ENCODE measurements around the gene FSCN2. TPM values are rescaled to one million over a fixed set of nuclear protein-coding genes. Genes with fewer than 3 reads are reported as not detected.
"Not testable (repeated sequence)": the region's sequence is repeated elsewhere in the genome, so short reads cannot be mapped to it uniquely, and the experiment has no call there.

FSCN2 gene
- total RNA-seq, 4 donors from 2014 or later: 1.2 to 7.9 (median 5.2) TPM

DNA sequence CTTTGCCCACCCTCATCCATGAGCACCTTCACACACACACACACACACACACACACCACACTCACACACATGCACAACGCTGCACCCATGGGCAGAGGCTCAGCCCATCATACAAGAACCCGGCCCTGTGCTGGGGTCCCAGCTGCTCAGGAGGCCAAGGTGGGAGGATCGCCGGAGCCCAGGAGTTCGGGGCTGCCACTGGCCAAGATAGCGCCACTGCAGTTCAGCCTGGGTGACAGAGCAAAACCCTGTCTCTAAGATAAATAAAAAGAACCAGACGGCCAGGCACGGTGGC is 3.4 kb upstream of the FSCN2 start:
- H3K36me3 ChIP-seq: no peaks in the 10 kb centered on the region
- no peak overlapping the region for H3K4me3 ChIP-seq
- peaks cover 0 to 8% of the 10 kb centered on the region in 2 donors for H3K27me3 ChIP-seq
- no peak for DNase-seq
- H3K4me1 ChIP-seq: peaks cover 0 to 11% (median 2%) of the 10 kb centered on the region in 4 donors
- no peak for TF ChIP-seq POLR2A (IDR thresholded peaks at IDR 0.05)
- TF ChIP-seq, protein P1, sequence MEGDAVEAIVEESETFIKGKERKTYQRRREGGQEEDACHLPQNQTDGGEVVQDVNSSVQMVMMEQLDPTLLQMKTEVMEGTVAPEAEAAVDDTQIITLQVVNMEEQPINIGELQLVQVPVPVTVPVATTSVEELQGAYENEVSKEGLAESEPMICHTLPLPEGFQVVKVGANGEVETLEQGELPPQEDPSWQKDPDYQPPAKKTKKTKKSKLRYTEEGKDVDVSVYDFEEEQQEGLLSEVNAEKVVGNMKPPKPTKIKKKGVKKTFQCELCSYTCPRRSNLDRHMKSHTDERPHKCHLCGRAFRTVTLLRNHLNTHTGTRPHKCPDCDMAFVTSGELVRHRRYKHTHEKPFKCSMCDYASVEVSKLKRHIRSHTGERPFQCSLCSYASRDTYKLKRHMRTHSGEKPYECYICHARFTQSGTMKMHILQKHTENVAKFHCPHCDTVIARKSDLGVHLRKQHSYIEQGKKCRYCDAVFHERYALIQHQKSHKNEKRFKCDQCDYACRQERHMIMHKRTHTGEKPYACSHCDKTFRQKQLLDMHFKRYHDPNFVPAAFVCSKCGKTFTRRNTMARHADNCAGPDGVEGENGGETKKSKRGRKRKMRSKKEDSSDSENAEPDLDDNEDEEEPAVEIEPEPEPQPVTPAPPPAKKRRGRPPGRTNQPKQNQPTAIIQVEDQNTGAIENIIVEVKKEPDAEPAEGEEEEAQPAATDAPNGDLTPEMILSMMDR (IDR thresholded peaks at IDR 0.05): no peak
- no peaks in the 10 kb centered on the region for H3K9me3 ChIP-seq
- H3K27ac ChIP-seq: no peak overlapping the region

DNA sequence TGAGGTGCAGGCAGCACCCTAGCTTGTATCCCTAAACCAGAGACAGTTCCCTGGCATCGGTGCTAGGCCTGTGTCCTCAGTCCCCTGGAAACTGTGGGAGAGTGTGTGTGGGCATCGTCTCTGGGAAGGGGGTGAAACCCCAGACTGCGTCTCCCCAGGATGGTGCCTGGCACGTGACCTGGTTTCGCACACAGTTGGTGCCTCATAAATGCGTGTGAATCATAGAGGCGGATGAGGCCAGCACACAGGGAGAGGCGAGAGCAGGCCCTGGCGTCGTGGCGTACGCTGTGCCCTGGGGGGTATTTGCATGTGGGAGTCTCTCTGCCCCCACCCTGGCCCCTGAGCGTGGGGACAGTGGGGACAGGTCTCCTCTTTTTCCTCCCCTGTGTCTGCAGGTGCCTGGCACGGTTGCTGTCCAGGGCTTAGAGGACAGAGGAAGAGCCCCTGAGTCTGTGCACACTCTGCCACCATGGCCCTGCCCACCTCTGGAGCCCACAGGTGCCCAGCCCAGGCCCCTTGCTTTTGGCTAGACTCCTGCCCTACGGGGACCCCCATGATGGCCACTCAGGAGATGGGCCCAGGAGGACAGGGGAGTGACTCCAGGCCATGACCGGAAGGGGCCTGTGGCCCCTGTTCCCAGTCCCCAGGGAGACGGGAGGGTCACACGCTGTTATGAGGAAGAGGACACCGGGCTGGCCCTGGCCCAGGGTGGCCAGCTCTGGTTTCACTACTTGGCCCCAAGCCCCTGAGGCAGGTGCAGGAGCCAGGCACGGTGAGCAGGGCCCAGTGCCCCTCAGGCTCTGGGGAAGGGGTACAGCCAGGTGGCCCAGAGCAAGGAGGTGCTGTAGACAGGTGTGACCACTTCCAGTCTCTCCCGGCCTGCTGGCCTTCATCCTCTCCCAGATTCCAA is 1.3 kb upstream of the FSCN2 start:
- no peaks in the 10 kb centered on the region for H3K36me3 ChIP-seq
- no peaks in the 10 kb centered on the region for H3K9me3 ChIP-seq
- H3K4me3 ChIP-seq: no peak overlapping the region
- peaks cover 0 to 8% of the 10 kb centered on the region in 2 donors for H3K27me3 ChIP-seq
- no peak for TF ChIP-seq POLR2A (IDR thresholded peaks at IDR 0.05)
- TF ChIP-seq, protein P1 (IDR thresholded peaks at IDR 0.05): no peak
- H3K4me1 ChIP-seq: peaks cover 0 to 7% (median 0%) of the 10 kb centered on the region in 4 donors
- no peak for DNase-seq
- H3K27ac ChIP-seq: no peak overlapping the region

DNA sequence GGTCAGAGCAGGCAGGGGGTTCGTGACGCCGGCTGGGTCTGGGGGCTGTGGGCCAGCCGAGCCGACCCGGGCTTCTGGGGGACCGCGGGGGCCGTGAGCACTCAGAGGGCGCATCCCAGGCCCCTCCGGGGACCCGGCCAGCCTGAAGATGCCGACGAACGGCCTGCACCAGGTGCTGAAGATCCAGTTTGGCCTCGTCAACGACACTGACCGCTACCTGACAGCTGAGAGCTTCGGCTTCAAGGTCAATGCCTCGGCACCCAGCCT is 140 bp downstream of the FSCN2 start:
- H3K4me3 ChIP-seq: no peak overlapping the region
- peaks cover 0 to 7% (median 0%) of the 10 kb centered on the region in 4 donors for H3K4me1 ChIP-seq
- no peak overlapping the region for H3K27ac ChIP-seq
- H3K9me3 ChIP-seq: no peaks in the 10 kb centered on the region
- peaks cover 0 to 8% of the 10 kb centered on the region in 2 donors for H3K27me3 ChIP-seq
- H3K36me3 ChIP-seq: no peaks in the 10 kb centered on the region
- no peak for TF ChIP-seq POLR2A (IDR thresholded peaks at IDR 0.05)
- TF ChIP-seq, protein P1 (IDR thresholded peaks at IDR 0.05): no peak
- DNase-seq: no peak

DNA sequence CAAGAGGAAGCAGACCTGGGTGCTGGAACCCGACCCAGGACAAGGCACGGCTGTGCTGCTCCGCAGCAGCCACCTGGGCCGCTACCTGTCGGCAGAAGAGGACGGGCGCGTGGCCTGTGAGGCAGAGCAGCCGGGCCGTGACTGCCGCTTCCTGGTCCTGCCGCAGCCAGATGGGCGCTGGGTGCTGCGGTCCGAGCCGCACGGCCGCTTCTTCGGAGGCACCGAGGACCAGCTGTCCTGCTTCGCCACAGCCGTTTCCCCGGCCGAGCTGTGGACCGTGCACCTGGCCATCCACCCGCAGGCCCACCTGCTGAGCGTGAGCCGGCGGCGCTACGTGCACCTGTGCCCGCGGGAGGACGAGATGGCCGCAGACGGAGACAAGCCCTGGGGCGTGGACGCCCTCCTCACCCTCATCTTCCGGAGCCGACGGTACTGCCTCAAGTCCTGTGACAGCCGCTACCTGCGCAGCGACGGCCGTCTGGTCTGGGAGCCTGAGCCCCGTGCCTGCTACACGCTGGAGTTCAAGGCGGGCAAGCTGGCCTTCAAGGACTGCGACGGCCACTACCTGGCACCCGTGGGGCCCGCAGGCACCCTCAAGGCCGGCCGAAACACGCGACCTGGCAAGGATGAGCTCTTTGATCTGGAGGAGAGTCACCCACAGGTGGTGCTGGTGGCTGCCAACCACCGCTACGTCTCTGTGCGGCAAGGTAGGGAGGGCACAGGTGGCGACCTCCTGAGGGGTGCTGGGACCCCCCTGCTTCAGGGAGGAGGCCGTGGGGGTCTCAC is 667 bp downstream of the FSCN2 start:
- Histone ChIP-seq H3K4me3 (no peak overlapping the region), H3K9me3 (no peaks in the 10 kb centered on the region), H3K36me3 (no peaks in the 10 kb centered on the region), H3K27me3 (peaks cover 0 to 8% of the 10 kb centered on the region in 2 donors), H3K27ac (no peak overlapping the region), H3K4me1 (peaks cover 0 to 7% (median under 1%) of the 10 kb centered on the region in 4 donors)
- no peak for TF ChIP-seq POLR2A (IDR thresholded peaks at IDR 0.05)
- TF ChIP-seq, protein P1 (IDR thresholded peaks at IDR 0.05): no peak
- no peak for DNase-seq

DNA sequence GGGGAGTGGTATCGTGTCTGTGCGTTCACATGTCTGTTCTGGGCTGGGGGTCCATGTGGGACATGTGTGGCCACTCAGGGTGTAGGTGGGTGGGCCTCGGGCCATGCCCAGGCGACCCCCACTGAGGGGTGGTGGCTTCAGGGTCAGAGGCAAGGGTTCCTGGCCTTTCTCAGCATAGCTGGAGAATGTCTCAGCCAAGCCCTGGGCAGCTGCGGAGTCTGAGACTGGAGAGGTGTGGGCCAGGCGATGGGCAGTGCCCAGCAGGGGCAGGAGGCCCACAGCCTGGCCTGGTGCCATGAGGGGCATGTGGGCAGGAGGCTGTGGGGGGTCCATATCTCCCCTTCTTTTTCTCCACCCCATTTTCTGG is 1.2 kb downstream of the FSCN2 start:
- no peak overlapping the region for H3K27ac ChIP-seq
- TF ChIP-seq, protein P1 (IDR thresholded peaks at IDR 0.05): no peak
- TF ChIP-seq POLR2A (IDR thresholded peaks at IDR 0.05): no peak
- peaks cover 0 to 7% (median 3%) of the 10 kb centered on the region in 4 donors for H3K4me1 ChIP-seq
- no peaks in the 10 kb centered on the region for H3K9me3 ChIP-seq
- H3K27me3 ChIP-seq: peaks cover 0 to 8% of the 10 kb centered on the region in 2 donors
- H3K4me3 ChIP-seq: no peak overlapping the region
- no peaks in the 10 kb centered on the region for H3K36me3 ChIP-seq
- no peak for DNase-seq

DNA sequence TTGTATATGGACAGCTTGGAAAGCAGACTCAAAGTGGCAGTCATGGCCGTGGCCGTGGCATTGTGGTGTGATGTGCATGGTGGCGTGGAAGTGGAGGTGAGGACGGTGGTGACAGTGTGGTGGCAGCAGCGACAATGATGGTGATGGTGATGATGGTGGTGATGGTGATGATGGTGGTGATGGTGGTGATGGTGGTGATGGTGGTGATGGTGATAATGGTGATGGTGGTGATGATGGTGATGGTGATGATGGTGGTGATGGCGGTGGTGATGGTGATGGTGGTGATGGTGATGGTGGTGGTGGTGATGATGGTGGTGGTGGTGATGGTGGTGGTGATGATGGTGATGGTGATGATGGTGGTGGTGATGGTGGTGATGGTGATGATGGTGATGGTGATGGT is 2.8 kb downstream of the FSCN2 start:
- not testable (repeated sequence) for H3K9me3 ChIP-seq, H3K4me1 ChIP-seq, H3K4me3 ChIP-seq, DNase-seq, H3K36me3 ChIP-seq, H3K27ac ChIP-seq, H3K27me3 ChIP-seq

DNA sequence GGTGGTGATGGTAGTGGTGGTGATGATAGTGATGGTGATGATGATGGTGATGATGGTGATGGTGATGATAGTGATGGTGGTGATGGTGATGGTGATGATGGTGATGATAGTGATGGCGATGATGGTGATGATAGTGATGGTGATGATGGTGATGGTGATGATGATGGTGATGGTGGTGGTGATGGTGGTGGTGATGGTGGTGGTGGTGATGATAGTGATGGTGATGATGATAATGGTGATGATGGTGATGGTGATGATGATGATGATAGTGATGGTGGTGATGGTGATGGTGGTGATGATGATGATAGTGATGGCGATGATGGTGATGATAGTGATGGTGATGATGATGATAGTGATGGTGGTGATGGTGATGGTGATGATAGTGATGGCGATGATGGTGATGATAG is 3.8 kb downstream of the FSCN2 start:
- H3K4me1 ChIP-seq: peaks cover 0 to 16% (median 8%) of the 10 kb centered on the region in 4 donors
- DNase-seq, H3K27ac ChIP-seq, H3K27me3 ChIP-seq, H3K36me3 ChIP-seq, H3K4me3 ChIP-seq, H3K9me3 ChIP-seq: not testable (repeated sequence)

Measured in Peyer's patch (tissue), 4 donors.